ENCODE results near the gene PIK3R6.

DNA sequence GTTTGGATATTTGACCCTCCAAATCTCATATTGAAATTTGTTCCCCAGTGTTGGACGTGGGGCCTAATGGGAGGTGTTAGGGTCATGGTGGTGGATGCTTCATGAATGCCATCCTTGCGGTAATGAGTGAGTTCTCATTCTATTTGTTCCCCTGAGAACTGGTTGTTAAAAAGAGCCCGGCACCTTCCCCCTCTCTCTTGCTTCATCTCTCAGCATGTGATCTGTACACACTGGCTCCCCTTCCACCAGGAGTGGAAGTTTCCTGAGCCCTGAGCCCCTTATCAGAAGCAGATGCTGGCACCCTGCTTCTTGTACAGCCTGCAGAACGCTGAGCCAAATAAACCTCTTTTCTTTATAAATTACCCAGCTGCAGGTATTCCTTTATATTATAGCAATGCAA, 25.6 kb downstream of the PIK3R6 start:
- TF ChIP-seq, protein P1, sequence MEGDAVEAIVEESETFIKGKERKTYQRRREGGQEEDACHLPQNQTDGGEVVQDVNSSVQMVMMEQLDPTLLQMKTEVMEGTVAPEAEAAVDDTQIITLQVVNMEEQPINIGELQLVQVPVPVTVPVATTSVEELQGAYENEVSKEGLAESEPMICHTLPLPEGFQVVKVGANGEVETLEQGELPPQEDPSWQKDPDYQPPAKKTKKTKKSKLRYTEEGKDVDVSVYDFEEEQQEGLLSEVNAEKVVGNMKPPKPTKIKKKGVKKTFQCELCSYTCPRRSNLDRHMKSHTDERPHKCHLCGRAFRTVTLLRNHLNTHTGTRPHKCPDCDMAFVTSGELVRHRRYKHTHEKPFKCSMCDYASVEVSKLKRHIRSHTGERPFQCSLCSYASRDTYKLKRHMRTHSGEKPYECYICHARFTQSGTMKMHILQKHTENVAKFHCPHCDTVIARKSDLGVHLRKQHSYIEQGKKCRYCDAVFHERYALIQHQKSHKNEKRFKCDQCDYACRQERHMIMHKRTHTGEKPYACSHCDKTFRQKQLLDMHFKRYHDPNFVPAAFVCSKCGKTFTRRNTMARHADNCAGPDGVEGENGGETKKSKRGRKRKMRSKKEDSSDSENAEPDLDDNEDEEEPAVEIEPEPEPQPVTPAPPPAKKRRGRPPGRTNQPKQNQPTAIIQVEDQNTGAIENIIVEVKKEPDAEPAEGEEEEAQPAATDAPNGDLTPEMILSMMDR (IDR thresholded peaks at IDR 0.05; ENCODE audit: low read depth, low read length): no peak
- TF ChIP-seq MAX (IDR thresholded peaks at IDR 0.05; ENCODE audit: low read depth, low read length) (no peak), POLR2A (IDR thresholded peaks at IDR 0.05; ENCODE audit: extremely low read depth, insufficient read length) (no peak)

All from NB4 (cell line).